ENCODE data around the gene KCNQ1.

Gene KCNQ1

DNA sequence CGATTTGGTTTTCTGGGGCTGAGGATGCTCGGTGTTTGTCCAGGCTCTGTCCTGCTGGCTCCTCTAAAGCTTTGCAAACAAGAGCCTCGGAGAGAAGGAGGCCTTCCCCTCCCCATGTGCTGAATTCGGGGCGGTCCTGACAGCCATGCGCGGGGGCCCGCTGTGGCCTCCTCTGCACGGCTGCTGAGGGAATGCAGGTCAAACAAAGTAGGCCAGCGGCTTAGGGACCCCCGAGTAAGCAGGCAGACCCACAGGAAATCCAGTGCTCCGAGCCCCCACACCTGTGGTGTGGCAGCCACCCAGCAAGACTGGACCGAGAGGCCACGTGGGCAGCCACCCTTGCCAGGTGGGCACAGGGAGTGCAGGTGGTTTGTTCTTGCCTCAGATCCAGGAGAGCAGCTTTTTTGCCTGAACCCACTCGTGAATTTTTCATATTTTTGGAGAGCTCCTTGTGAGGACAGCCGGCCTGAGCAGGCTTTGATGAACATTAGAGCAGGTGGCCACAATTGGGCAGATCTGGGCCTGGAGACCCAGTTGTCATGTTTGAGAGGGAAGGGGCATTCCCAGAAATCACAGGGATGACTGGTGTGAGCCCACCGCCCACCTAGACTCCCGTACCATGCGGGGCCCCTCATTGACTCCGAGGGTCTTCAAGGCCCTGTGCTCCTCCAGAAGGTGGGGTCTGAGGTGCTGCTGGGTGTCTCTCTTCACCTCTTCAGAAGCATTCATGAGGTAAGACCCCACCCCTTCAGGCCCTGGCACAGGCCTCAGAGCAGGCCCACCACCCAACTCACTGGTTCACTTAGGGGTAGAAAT lies 298.0 kb downstream of the KCNQ1 start:
- Histone ChIP-seq H3K4me1 (ENCODE audit: insufficient read depth, low read length, poor library complexity, severe bottlenecking) (peaks cover 38% of the 10 kb centered on the region), H3K9me3 (ENCODE audit: insufficient read depth, low read depth, low read length) (no peaks in the 10 kb centered on the region), H3F3A (ENCODE audit: low read depth) (no peaks in the 10 kb centered on the region), H4K20me1 (ENCODE audit: insufficient read depth, low read length, poor library complexity, severe bottlenecking) (no peaks in the 10 kb centered on the region), H3K79me2 (ENCODE audit: insufficient read depth, low read length) (no peaks in the 10 kb centered on the region), H3K9me2 (replicated peaks; ENCODE audit: low read depth, low read length) (no peaks in the 10 kb centered on the region), H3K4me2 (ENCODE audit: low read depth, low read length, poor library complexity, severe bottlenecking) (no peak overlapping the region), H3K36me3 (ENCODE audit: insufficient read depth, low read length) (no peaks in the 10 kb centered on the region), H3K4me3 (ENCODE audit: low read length, poor library complexity, severe bottlenecking) (no peak overlapping the region), H2AFZ (ENCODE audit: low read length) (no peak overlapping the region), H3K27me3 (ENCODE audit: insufficient read depth, low read length, poor library complexity, severe bottlenecking) (no peaks in the 10 kb centered on the region), H3K9ac (ENCODE audit: low read depth, low read length, poor library complexity, severe bottlenecking) (no peak overlapping the region)
- no peak for TF ChIP-seq EZH2phosphoT487 (IDR thresholded peaks at IDR 0.05; ENCODE audit: borderline replicate concordance)
- TF ChIP-seq, protein P1, sequence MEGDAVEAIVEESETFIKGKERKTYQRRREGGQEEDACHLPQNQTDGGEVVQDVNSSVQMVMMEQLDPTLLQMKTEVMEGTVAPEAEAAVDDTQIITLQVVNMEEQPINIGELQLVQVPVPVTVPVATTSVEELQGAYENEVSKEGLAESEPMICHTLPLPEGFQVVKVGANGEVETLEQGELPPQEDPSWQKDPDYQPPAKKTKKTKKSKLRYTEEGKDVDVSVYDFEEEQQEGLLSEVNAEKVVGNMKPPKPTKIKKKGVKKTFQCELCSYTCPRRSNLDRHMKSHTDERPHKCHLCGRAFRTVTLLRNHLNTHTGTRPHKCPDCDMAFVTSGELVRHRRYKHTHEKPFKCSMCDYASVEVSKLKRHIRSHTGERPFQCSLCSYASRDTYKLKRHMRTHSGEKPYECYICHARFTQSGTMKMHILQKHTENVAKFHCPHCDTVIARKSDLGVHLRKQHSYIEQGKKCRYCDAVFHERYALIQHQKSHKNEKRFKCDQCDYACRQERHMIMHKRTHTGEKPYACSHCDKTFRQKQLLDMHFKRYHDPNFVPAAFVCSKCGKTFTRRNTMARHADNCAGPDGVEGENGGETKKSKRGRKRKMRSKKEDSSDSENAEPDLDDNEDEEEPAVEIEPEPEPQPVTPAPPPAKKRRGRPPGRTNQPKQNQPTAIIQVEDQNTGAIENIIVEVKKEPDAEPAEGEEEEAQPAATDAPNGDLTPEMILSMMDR (conservative IDR thresholded peaks at IDR 0.05; ENCODE audit: low read length) = no peak

DNA sequence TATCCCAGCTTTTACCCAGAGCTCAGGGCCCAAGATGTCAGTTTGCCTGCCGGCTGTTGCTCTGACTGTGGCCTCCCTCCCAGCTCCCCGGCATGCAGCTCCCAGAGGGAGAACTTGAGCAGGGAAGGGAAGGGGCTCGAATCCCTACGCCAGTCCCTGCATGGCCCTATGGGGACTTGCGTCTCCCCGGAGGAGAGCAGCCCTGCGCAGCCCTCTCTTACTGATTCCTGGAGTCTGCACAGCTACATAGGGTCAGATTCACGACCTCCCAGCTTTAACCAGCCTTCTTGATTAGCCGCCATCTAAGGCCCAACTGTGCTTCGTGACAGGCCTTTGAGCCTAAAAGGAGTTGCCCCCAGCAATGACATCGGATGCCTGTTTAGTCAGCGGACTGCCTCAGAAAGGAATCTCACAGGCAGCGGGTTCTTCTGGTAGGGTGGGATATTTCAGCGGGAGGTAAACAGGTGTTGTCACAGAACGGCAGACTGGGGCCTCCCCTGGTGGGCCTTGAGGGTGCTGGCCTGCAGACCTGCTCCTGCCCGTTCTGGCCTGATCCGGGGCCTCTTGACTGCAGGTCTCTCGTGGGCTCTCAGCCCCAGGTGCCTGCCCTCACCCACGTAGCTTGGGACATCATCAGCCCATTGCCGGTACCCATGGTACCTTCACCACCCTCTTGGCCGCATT lies 298.8 kb downstream of the KCNQ1 start:
- H3K9me2 ChIP-seq (replicated peaks; ENCODE audit: low read depth, low read length) = no peaks in the 10 kb centered on the region
- no peaks in the 10 kb centered on the region for H3K79me2 ChIP-seq (ENCODE audit: insufficient read depth, low read length)
- no peaks in the 10 kb centered on the region for H3K36me3 ChIP-seq (ENCODE audit: insufficient read depth, low read length)
- no peaks in the 10 kb centered on the region for H3F3A ChIP-seq (ENCODE audit: low read depth)
- no peak overlapping the region for H2AFZ ChIP-seq (ENCODE audit: low read length)
- H3K9me3 ChIP-seq (ENCODE audit: insufficient read depth, low read depth, low read length) = no peaks in the 10 kb centered on the region
- no peaks in the 10 kb centered on the region for H4K20me1 ChIP-seq (ENCODE audit: insufficient read depth, low read length, poor library complexity, severe bottlenecking)
- TF ChIP-seq, protein P1 (conservative IDR thresholded peaks at IDR 0.05; ENCODE audit: low read length) = no peak
- TF ChIP-seq EZH2phosphoT487 (IDR thresholded peaks at IDR 0.05; ENCODE audit: borderline replicate concordance) = no peak
- no peaks in the 10 kb centered on the region for H3K27me3 ChIP-seq (ENCODE audit: insufficient read depth, low read length, poor library complexity, severe bottlenecking)
- H3K4me3 ChIP-seq (ENCODE audit: low read length, poor library complexity, severe bottlenecking) = no peak overlapping the region
- H3K9ac ChIP-seq (ENCODE audit: low read depth, low read length, poor library complexity, severe bottlenecking) = no peak overlapping the region
- H3K4me2 ChIP-seq (ENCODE audit: low read depth, low read length, poor library complexity, severe bottlenecking) = no peak overlapping the region
- H3K4me1 ChIP-seq (ENCODE audit: insufficient read depth, low read length, poor library complexity, severe bottlenecking) = peaks cover 30% of the 10 kb centered on the region

GRCh38 chr11:2744166-2744565 lies 299.4 kb downstream of the KCNQ1 start:
- H3K4me2 ChIP-seq (ENCODE audit: low read depth, low read length, poor library complexity, severe bottlenecking) = no peak overlapping the region
- no peaks in the 10 kb centered on the region for H3K79me2 ChIP-seq (ENCODE audit: insufficient read depth, low read length)
- TF ChIP-seq, protein P1 (conservative IDR thresholded peaks at IDR 0.05; ENCODE audit: low read length) = no peak
- no peak for TF ChIP-seq EZH2phosphoT487 (IDR thresholded peaks at IDR 0.05; ENCODE audit: borderline replicate concordance)
- no peak overlapping the region for H3K4me3 ChIP-seq (ENCODE audit: low read length, poor library complexity, severe bottlenecking)
- H2AFZ ChIP-seq (ENCODE audit: low read length) = no peak overlapping the region
- no peaks in the 10 kb centered on the region for H3K27me3 ChIP-seq (ENCODE audit: insufficient read depth, low read length, poor library complexity, severe bottlenecking)
- H3K9ac ChIP-seq (ENCODE audit: low read depth, low read length, poor library complexity, severe bottlenecking) = no peak overlapping the region
- no peaks in the 10 kb centered on the region for H3K9me2 ChIP-seq (replicated peaks; ENCODE audit: low read depth, low read length)
- H4K20me1 ChIP-seq (ENCODE audit: insufficient read depth, low read length, poor library complexity, severe bottlenecking) = no peaks in the 10 kb centered on the region
- H3K36me3 ChIP-seq (ENCODE audit: insufficient read depth, low read length) = no peaks in the 10 kb centered on the region
- peaks cover 26% of the 10 kb centered on the region for H3K4me1 ChIP-seq (ENCODE audit: insufficient read depth, low read length, poor library complexity, severe bottlenecking)
- H3K9me3 ChIP-seq (ENCODE audit: insufficient read depth, low read depth, low read length) = no peaks in the 10 kb centered on the region
- H3F3A ChIP-seq (ENCODE audit: low read depth) = no peaks in the 10 kb centered on the region

All from Loucy (cell line).